ENCODE results near the gene HBE1. TPM values are rescaled to one million over a fixed set of nuclear protein-coding genes. Genes with fewer than 3 reads are reported as not detected.
A peak's percentile ranks its signal among the peaks of the same experiment; 100 is the strongest.
"Not testable (repeated sequence)": the region's sequence is repeated elsewhere in the genome, so short reads cannot be mapped to it uniquely, and the experiment has no call there.

Gene HBE1
- total and polyA plus RNA-seq, 5 experiments from 2014 or later = not detected

- H3K36me3 Mint-ChIP-seq = peaks cover 0 to 11% (median 0%) of the 10 kb centered on the region in 3 donors
- POLR2A ChIA-PET = no interaction called here
Measured at GRCh38 chr11:5257296-5257695, 12.4 kb downstream of the HBE1 start.

GRCh38 chr11:5254646-5255413 lies 14.9 kb downstream of the HBE1 start, which contains the start of gene HBG2:
Gene HBG2 (minus strand): TSS chr11:5254781. CDS start chr11:5254728, 53 bp downstream.
- DNase-seq, ATAC-seq, H3K4me1 Mint-ChIP-seq, H3K4me3 Mint-ChIP-seq, POLR2A ChIA-PET: not testable (repeated sequence)
- Mint-ChIP-seq H3K36me3 (peaks cover 0 to 11% (median 0%) of the 10 kb centered on the region in 3 donors), H3K27ac (peak within 1 kb of the TSS in 1 of 10 donors; percentile 32), H3K9me3 (peaks cover 0 to 15% (median 5%) of the 10 kb centered on the region in 9 donors), H3K27me3 (peaks cover 4 to 64% (median 7%) of the 10 kb centered on the region in 5 donors)

More at GRCh38 chr11:5257296-5257695, 12.4 kb downstream of the HBE1 start:
- Mint-ChIP-seq H3K4me3 (no peak overlapping the region), H3K27me3 (peaks cover 4 to 63% (median 7%) of the 10 kb centered on the region in 5 donors), H3K4me1 (no peaks in the 10 kb centered on the region), H3K9me3 (peaks cover 0 to 29% (median 13%) of the 10 kb centered on the region in 9 donors), H3K27ac (no peak overlapping the region)
- DNase-seq = no peak
- ATAC-seq = no peak

GRCh38 chr11:5254023-5254422 lies 15.7 kb downstream of the HBE1 start:
- DNase-seq, H3K4me1 Mint-ChIP-seq, H3K4me3 Mint-ChIP-seq, ATAC-seq, H3K27ac Mint-ChIP-seq, H3K36me3 Mint-ChIP-seq, H3K9me3 Mint-ChIP-seq, POLR2A ChIA-PET: not testable (repeated sequence)
- peaks cover 4 to 55% (median 7%) of the 10 kb centered on the region in 5 donors for H3K27me3 Mint-ChIP-seq

GRCh38 chr11:5253440-5253839 lies 16.3 kb downstream of the HBE1 start:
- H3K27me3 Mint-ChIP-seq = peaks cover 4 to 52% (median 7%) of the 10 kb centered on the region in 5 donors
- POLR2A ChIA-PET, H3K9me3 Mint-ChIP-seq, H3K36me3 Mint-ChIP-seq, DNase-seq, H3K4me1 Mint-ChIP-seq, H3K4me3 Mint-ChIP-seq, H3K27ac Mint-ChIP-seq, ATAC-seq: not testable (repeated sequence)

GRCh38 chr11:5252919-5253265 lies 16.9 kb downstream of the HBE1 start:
- peaks cover 0 to 3% (median 0%) of the 10 kb centered on the region in 9 donors for H3K9me3 Mint-ChIP-seq
- POLR2A ChIA-PET = no interaction called here
- DNase-seq (no peak), ATAC-seq (no peak)
- H3K4me3 Mint-ChIP-seq = no peak overlapping the region
- no peaks in the 10 kb centered on the region for H3K4me1 Mint-ChIP-seq
- H3K27me3 Mint-ChIP-seq = peaks cover 4 to 49% (median 7%) of the 10 kb centered on the region in 5 donors
- no peak overlapping the region for H3K27ac Mint-ChIP-seq
- H3K36me3 Mint-ChIP-seq = no peaks in the 10 kb centered on the region

GRCh38 chr11:5252192-5252918 lies 17.4 kb downstream of the HBE1 start:
- Mint-ChIP-seq H3K36me3 (no peaks in the 10 kb centered on the region), H3K4me3 (no peak overlapping the region), H3K9me3 (peaks cover 0 to 1% (median 0%) of the 10 kb centered on the region in 9 donors), H3K27ac (no peak overlapping the region), H3K27me3 (peaks cover 0 to 44% (median 7%) of the 10 kb centered on the region in 5 donors), H3K4me1 (no peaks in the 10 kb centered on the region)
- POLR2A ChIA-PET = no interaction called here
- no peak for ATAC-seq
- DNase-seq = no peak

- Mint-ChIP-seq H3K4me1 (no peaks in the 10 kb centered on the region), H3K36me3 (no peaks in the 10 kb centered on the region), H3K27ac (no peak overlapping the region), H3K4me3 (no peak overlapping the region), H3K9me3 (peaks cover 0 to 1% (median 0%) of the 10 kb centered on the region in 9 donors), H3K27me3 (peaks cover 0 to 39% (median 7%) of the 10 kb centered on the region in 5 donors)
- POLR2A ChIA-PET = no interaction called here
- ATAC-seq (no peak), DNase-seq (no peak)
Measured at GRCh38 chr11:5251746-5252145, 18.0 kb downstream of the HBE1 start.

- Mint-ChIP-seq H3K4me1 (no peaks in the 10 kb centered on the region), H3K27ac (no peak overlapping the region), H3K4me3 (no peak overlapping the region), H3K36me3 (no peaks in the 10 kb centered on the region), H3K9me3 (no peaks in the 10 kb centered on the region), H3K27me3 (peaks cover 0 to 37% (median 7%) of the 10 kb centered on the region in 5 donors)
- POLR2A ChIA-PET = no interaction called here
- DNase-seq (no peak), ATAC-seq (no peak)
Measured at GRCh38 chr11:5250543-5251204, 19.1 kb downstream of the HBE1 start.

GRCh38 chr11:5249807-5250396 lies 19.8 kb downstream of the HBE1 start, which contains the start of gene HBG1:
Gene HBG1 (minus strand): TSS chr11:5249857. CDS start chr11:5249804, 53 bp downstream.
- DNase-seq, H3K4me3 Mint-ChIP-seq, ATAC-seq, H3K27ac Mint-ChIP-seq, H3K36me3 Mint-ChIP-seq, H3K4me1 Mint-ChIP-seq, POLR2A ChIA-PET, H3K9me3 Mint-ChIP-seq: not testable (repeated sequence)
- H3K27me3 Mint-ChIP-seq = peaks cover 0 to 37% (median 5%) of the 10 kb centered on the region in 5 donors

GRCh38 chr11:5248498-5248897 lies 21.2 kb downstream of the HBE1 start:
- DNase-seq, H3K36me3 Mint-ChIP-seq, H3K4me3 Mint-ChIP-seq, POLR2A ChIA-PET, H3K4me1 Mint-ChIP-seq, ATAC-seq, H3K27ac Mint-ChIP-seq, H3K9me3 Mint-ChIP-seq: not testable (repeated sequence)
- H3K27me3 Mint-ChIP-seq = peaks cover 0 to 39% (median 8%) of the 10 kb centered on the region in 5 donors

GRCh38 chr11:5247472-5248192 lies 22.1 kb downstream of the HBE1 start:
- no peaks in the 10 kb centered on the region for H3K36me3 Mint-ChIP-seq
- no peak overlapping the region for H3K27ac Mint-ChIP-seq
- POLR2A ChIA-PET = no interaction called here
- H3K4me1 Mint-ChIP-seq = no peaks in the 10 kb centered on the region
- no peaks in the 10 kb centered on the region for H3K9me3 Mint-ChIP-seq
- H3K4me3 Mint-ChIP-seq = no peak overlapping the region
- peaks cover 0 to 32% (median 5%) of the 10 kb centered on the region in 5 donors for H3K27me3 Mint-ChIP-seq
- DNase-seq = no peak
- ATAC-seq = no peak

Data from naive thymus-derived CD8-positive, alpha-beta T cell (primary cell).